ENCODE measurements around the gene RHD.
"Not testable (repeated sequence)": the region's sequence is repeated elsewhere in the genome, so short reads cannot be mapped to it uniquely, and the experiment has no call there.

Gene RHD

DNA sequence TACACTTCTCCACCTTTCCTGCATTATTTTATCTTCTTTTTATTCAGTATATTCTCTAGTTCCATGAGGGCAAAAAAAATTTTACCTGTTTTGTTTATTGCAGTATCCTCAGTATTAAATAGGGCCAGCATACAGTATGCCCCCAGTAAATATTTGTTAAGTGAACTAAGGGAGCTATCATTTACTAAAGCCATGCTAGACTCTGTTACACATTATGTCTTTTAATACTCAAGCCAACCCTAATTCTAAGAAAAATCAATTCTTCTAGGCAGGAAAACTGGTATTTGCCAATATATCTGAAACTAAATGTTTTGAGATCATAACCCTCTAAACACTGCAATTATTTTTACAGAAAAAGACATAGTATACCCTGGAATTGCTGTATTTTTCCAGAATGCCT is 84.1 kb downstream of the RHD start:
- no peak for DNase-seq (ENCODE audit: low read depth, low spot score)
- ChIA-PET POLR2A (no interaction called here), CTCF (no interaction called here)
- TF ChIP-seq, protein P1, sequence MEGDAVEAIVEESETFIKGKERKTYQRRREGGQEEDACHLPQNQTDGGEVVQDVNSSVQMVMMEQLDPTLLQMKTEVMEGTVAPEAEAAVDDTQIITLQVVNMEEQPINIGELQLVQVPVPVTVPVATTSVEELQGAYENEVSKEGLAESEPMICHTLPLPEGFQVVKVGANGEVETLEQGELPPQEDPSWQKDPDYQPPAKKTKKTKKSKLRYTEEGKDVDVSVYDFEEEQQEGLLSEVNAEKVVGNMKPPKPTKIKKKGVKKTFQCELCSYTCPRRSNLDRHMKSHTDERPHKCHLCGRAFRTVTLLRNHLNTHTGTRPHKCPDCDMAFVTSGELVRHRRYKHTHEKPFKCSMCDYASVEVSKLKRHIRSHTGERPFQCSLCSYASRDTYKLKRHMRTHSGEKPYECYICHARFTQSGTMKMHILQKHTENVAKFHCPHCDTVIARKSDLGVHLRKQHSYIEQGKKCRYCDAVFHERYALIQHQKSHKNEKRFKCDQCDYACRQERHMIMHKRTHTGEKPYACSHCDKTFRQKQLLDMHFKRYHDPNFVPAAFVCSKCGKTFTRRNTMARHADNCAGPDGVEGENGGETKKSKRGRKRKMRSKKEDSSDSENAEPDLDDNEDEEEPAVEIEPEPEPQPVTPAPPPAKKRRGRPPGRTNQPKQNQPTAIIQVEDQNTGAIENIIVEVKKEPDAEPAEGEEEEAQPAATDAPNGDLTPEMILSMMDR (IDR thresholded peaks at IDR 0.05; ENCODE audit: insufficient read depth, low read length, missing control alignments) = no peak
- no peak overlapping the region for H3K4me3 ChIP-seq (ENCODE audit: low read depth, low read length)

DNA sequence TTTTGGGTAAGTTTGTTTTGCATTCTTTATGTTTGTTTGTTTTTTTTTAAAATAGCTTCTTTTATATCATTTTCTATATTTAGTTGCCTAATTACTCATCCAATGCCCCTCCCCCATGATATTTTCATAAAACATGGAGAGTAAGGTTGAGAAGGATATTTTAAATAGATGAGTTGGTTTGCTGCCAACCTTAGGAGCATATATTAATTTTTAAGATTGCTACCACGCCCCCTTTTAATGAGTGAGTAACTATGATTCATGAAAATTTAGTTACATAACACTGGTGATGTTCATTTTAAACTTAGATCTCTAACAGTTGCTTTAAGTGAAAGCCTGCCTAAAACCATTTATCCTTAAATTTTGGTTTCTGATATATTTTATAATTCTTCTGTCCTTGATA is 84.5 kb downstream of the RHD start:
- POLR2A ChIA-PET = no interaction called here
- no peak for DNase-seq (ENCODE audit: low read depth, low spot score)
- TF ChIP-seq, protein P1 (IDR thresholded peaks at IDR 0.05; ENCODE audit: insufficient read depth, low read length, missing control alignments) = no peak
- H3K4me3 ChIP-seq (ENCODE audit: low read depth, low read length) = no peak overlapping the region
- CTCF ChIA-PET = no interaction called here

DNA sequence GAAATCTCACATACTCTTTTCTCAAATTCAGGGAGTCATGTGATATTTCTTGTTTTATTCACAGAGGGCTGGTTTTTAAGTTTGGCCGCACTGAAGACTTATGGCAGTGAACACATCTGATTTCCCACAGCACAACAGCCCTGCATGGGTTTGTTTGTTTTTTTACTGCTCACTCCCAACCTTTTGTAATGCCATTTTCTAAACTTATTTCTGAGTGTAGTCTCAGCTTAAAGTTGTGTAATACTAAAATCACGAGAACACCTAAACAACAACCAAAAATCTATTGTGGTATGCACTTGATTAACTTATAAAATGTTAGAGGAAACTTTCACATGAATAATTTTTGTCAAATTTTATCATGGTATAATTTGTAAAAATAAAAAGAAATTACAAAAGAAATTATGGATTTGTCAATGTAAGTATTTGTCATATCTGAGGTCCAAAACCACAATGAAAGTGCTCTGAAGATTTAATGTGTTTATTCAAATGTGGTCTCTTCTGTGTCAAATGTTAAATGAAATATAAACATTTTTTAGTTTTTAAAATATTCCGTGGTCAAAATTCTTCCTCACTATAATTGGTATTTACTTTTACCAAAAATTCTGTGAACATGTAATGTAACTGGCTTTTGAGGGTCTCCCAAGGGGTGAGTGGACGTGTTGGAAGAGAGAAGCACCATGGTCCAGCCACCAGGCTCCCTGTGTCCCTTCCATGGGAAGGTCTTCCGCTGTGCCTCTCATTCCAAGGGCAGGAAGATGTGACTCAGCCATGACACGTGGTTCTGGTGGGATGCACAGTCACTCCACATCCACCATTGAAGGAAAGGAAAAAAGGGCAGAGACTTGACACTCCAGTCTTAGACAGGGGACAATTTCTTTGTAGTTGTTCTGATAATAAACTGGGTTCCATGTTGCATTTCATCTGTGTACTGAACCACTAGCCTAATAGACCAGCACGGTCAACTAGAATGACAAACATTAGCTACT is 88.6 kb downstream of the RHD start:
- ChIA-PET POLR2A (no interaction called here), CTCF (no interaction called here)
- H3K4me3 ChIP-seq (ENCODE audit: low read depth, low read length) = no peak overlapping the region
- DNase-seq (ENCODE audit: low read depth, low spot score) = no peak
- TF ChIP-seq, protein P1 (IDR thresholded peaks at IDR 0.05; ENCODE audit: insufficient read depth, low read length, missing control alignments) = no peak

DNA sequence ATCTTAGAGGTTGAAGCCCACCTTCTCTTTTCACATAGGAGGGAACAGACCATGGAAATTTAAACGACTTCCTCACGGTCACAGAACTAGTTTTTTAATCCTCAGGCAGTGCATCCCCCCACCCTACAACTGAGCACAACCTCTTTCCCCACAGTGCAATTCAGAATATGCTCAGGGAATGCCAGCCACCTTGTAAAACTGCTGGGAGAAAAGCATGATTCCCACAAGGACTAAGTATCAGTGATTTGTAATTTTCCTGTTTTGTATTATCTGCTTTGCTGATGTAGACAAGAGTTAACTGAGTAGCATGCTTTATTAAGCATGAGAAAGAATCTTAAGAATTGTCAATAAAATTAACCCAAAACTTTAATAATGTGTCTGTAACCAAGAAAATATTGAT is 89.6 kb downstream of the RHD start:
- no peak overlapping the region for H3K4me3 ChIP-seq (ENCODE audit: low read depth, low read length)
- DNase-seq (ENCODE audit: low read depth, low spot score) = no peak
- POLR2A ChIA-PET = no interaction called here
- TF ChIP-seq, protein P1 (IDR thresholded peaks at IDR 0.05; ENCODE audit: insufficient read depth, low read length, missing control alignments) = no peak
- CTCF ChIA-PET = no interaction called here

DNA sequence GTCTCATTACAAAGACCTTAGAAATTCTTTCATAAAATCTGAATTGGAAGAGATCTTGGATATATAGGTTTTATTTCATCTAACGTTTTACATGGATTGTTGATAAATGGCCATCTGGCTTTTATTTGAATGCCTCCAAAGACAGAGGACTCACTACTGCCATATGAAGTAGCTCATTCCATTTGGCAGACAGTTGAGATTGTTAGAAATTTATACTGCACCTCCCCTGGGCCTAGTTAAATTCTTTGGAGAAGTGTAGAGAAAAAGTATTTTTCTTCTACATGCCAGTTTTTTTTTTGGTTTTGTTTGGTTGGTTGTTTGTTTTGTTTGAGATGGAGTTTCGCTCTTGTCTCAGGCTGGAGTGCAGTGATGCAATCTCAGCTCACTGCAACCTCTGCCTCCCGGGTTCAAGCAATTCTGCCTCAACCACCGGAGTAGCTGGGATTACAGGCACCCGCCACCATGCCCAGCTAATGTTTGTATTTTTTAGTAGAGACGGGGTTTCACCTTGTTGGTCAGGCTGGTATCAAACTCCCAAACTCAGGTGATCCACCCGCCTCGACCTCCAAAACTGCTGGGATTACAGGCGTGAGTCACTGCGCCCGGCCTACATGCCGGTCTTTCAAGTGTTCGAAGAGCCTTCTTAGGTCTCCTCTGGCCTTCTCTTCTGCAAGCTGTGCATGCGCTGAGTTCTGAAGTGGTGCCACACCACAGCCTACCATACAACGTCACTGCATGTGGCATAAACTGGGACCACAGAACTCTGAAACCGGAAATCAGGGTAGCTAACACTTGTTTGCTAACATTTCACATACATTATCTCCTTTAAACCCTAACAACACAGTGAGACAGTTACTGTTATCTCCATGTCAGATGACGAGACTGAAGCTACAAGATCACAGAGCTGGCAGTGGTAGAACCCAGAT is 90.6 kb downstream of the RHD start:
- DNase-seq (ENCODE audit: low read depth, low spot score); CTCF ChIA-PET; POLR2A ChIA-PET; H3K4me3 ChIP-seq (ENCODE audit: low read depth, low read length): not testable (repeated sequence)

DNA sequence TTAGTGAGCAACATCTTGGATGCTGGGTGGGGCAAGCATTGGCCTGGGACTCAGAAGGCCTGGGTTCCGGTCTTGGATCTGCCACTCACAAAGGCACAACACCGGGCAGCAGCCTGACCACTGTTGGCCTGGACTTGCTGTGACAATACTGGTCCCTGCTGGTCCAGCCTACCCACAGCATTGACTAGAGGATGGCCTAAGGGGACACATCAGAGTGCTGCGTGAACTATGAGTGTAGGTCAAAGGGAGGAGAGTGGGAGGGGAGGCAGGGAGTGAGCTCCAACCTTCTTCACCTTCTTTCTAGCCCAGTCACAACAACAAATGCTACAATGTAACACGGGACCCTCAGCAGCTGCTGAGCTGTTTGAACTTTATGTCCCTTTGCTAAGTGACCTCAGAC is 96.9 kb downstream of the RHD start:
- TF ChIP-seq, protein P1 (IDR thresholded peaks at IDR 0.05; ENCODE audit: insufficient read depth, low read length, missing control alignments) = no peak
- CTCF ChIA-PET = interaction anchor here (1.5 kb wide), 1 partner anchor 203 kb away, joined by 3 read pairs; no protein-coding TSS in a partner anchor
- DNase-seq (ENCODE audit: low read depth, low spot score) = no peak
- no peak overlapping the region for H3K4me3 ChIP-seq (ENCODE audit: low read depth, low read length)
- POLR2A ChIA-PET = interaction anchor here (0.7 kb wide), 1 partner anchor 122 kb away, joined by 3 read pairs; the partner anchor contains the start of gene RSRP1

DNA sequence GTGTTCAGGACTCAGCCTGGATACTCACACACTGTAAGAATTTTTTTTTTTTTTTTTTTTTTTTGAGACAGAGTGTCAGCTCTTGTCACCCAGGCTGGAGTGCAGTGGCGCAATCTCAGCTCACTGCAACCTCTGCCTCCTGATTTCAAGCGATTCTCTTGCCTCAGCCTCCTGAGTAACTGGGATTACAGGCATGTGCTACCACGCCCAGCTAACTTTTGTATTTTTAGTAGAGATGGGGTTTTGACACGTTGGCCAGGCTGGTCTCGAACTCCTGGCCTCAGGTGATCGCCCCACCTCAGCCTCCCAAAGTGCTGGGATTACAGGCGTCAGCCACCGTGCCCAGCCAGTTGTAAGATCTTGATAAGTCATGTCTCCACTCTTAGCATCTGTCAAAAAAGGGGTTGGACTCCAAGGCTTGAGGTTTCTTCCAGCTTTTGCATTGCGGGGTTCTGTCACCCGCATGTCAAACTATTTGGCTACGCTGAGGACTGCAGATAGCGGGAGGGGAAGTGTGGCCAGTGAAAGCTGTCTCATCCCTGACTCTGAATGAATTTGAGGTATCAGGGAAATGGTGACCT is 97.5 kb downstream of the RHD start:
- DNase-seq (ENCODE audit: low read depth, low spot score); H3K4me3 ChIP-seq (ENCODE audit: low read depth, low read length): not testable (repeated sequence)
- CTCF ChIA-PET = interaction anchor here (0.6 to 1.5 kb wide), 2 partner anchors 74 to 202 kb away, joined by 3 read pairs; no protein-coding TSS in a partner anchor
- POLR2A ChIA-PET = interaction anchor here (0.7 kb wide), 1 partner anchor 122 kb away, joined by 3 read pairs; the partner anchor contains the start of gene RSRP1

DNA sequence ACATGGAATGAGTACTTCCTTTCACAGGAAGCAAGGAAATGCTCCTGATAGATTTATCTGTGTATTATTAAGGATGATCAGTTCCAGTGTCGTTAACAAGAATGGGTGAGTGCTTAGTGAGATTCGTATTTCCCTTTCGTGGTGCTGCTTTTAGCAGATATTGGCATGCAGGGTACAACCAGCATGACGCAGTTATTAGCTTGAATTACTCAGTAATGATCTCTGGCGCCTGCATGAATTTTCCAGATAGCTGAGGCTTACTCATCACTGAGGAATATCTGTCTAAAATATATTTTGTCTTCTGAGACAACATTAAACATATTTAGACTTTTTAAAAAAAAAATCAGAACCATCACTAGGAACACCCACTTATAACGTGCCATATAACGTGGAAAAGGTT is 99.4 kb downstream of the RHD start:
- H3K4me3 ChIP-seq (ENCODE audit: low read depth, low read length); CTCF ChIA-PET: not testable (repeated sequence)
- peak; percentile 77 for DNase-seq (ENCODE audit: low read depth, low spot score)
- POLR2A ChIA-PET = interaction anchor here (0.6 kb wide), 1 partner anchor 125 kb away, joined by 4 read pairs; the partner anchor contains the start of gene RSRP1

DNA sequence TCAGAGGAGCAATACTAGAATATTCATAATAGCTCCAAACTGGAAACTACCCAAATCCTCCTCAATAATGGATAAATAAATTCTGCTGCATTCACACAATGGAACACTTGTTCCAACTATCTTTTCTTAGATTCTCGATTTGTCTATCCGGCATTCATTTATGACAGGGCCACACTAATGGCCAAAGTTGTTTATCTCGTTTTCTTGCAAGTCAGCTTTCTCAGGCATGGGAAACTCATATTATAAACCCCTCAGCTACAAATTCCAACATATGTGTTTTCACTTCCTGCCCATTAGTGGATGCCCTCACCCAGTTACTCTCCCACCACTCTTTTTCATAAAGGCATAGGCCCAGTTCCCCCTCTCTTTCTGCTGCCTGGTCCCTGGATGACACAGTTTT is 106.1 kb downstream of the RHD start:
- CTCF ChIA-PET; DNase-seq (ENCODE audit: low read depth, low spot score); H3K4me3 ChIP-seq (ENCODE audit: low read depth, low read length); POLR2A ChIA-PET: not testable (repeated sequence)
